KOPT-K1 (cell line): ENCODE data around the gene CPEB3.

ENCODE experiments used
- H3K27ac ChIP-seq: fragments of 200-600 bp; sonication (generic); 2 replicates; pipeline ENCODE4 v1.5.1; 2016; ENCODE audit warnings: antibody characterized with exemption, mild to moderate bottlenecking, low read depth, low read length; ENCODE audit not compliant: poor library complexity, severe bottlenecking
- H3K36me3 ChIP-seq: fragments of 200-600 bp; sonication (generic); 2 replicates; pipeline ENCODE4 v1.5.1; 2017; ENCODE audit warnings: antibody characterized with exemption, mild to moderate bottlenecking, low read length, moderate library complexity; ENCODE audit not compliant: insufficient read depth
- H3K9me3 ChIP-seq: fragments of 200-600 bp; sonication (generic); 2 replicates; pipeline ENCODE4 v1.5.1; 2017; ENCODE audit warnings: antibody characterized with exemption, low read length, mild to moderate bottlenecking; ENCODE audit not compliant: insufficient read depth, poor library complexity, severe bottlenecking

The CPEB3 gene

DNA sequence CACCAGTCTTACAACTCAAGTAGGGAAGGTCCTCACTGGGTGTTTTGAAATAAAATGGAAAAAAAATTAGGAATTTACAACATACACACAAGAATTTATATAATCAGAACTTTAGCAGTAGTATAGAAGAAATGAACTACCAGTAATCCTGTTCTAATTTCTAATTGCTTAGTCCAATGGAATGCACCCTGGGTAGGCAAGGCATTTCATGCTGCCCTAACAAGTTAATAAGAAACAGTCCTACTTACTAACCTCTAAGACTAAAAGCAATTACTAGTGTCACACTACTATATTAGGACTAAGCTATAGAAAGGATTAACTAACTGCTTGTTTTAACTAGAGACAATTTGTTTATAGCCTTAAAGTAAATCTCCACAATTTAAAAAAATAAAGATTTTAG lies 209.2 kb downstream of the CPEB3 start:
- no peaks in the 10 kb centered on the region for H3K36me3 ChIP-seq
- no peak overlapping the region for H3K27ac ChIP-seq
- H3K9me3 ChIP-seq: no peaks in the 10 kb centered on the region

- Histone ChIP-seq H3K27ac (no peak overlapping the region), H3K9me3 (no peaks in the 10 kb centered on the region), H3K36me3 (no peaks in the 10 kb centered on the region)
Observed at GRCh38 chr10:92080244-92080643, 210.6 kb downstream of the CPEB3 start.

DNA sequence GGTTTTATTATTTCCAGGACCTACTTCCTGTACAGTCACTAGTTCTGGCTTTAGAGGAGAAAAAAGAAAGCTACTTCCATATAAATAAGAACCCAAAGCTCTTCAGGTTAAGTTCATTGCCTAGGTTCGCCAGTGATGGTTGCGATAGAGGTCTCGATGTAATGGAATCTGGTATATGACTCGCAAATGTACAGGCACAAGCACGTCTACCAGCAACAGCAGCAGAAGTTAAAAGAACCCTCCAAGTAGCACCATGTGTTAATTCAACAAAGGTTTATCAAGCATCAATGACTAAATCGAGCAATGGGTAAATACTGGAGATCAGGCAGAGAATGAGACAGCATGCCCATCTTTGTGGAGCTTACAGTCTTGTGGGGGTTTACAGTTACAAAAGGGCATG lies 211.9 kb downstream of the CPEB3 start:
- Histone ChIP-seq H3K36me3 (no peaks in the 10 kb centered on the region), H3K9me3 (no peaks in the 10 kb centered on the region), H3K27ac (no peak overlapping the region)

GRCh38 chr10:92076722-92077121 lies 214.2 kb downstream of the CPEB3 start:
- H3K27ac ChIP-seq: no peak overlapping the region
- no peaks in the 10 kb centered on the region for H3K9me3 ChIP-seq
- no peaks in the 10 kb centered on the region for H3K36me3 ChIP-seq

GRCh38 chr10:92075829-92076228 lies 215.0 kb downstream of the CPEB3 start:
- H3K36me3 ChIP-seq: no peaks in the 10 kb centered on the region
- H3K9me3 ChIP-seq: no peaks in the 10 kb centered on the region
- no peak overlapping the region for H3K27ac ChIP-seq

DNA sequence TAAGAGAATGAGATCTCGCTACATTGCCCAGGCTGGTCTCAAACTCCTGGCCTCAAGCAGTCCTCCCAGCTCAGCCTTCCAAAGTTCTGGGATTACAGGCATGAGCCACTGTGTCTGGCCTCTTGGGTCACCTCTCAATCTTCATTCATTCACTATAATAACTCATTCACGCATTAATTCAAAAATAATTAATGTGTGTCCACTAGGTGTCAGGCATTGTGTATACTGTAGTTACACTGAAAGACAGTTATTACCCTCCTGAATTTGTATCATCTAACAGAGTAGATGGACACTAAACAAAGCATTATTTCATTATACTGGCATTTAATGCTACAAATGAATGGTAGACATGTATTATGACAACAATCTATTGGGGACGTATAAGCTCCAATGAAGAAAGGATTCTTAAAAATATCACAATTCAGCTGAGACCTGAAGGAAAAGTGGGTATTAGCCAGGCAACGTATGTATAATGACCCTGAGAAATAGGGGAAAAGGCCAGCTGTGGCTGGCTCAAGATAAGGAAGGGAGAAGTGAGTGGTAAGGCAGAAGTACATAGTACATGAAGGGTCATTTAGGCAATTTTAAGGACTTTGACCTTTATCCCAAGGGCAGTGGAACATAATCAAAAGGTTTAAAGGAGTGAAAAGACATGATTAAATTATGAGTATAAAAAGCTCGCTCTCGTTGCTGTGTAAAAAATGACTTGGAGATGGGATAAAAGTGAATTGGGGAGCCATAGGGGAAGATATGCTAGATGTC lies 216.6 kb downstream of the CPEB3 start:
- no peaks in the 10 kb centered on the region for H3K9me3 ChIP-seq
- H3K36me3 ChIP-seq: no peaks in the 10 kb centered on the region
- H3K27ac ChIP-seq: no peak overlapping the region

GRCh38 chr10:92068900-92069299 lies 222.0 kb downstream of the CPEB3 start:
- Histone ChIP-seq H3K9me3 (no peaks in the 10 kb centered on the region), H3K36me3 (no peaks in the 10 kb centered on the region), H3K27ac (no peak overlapping the region)

DNA sequence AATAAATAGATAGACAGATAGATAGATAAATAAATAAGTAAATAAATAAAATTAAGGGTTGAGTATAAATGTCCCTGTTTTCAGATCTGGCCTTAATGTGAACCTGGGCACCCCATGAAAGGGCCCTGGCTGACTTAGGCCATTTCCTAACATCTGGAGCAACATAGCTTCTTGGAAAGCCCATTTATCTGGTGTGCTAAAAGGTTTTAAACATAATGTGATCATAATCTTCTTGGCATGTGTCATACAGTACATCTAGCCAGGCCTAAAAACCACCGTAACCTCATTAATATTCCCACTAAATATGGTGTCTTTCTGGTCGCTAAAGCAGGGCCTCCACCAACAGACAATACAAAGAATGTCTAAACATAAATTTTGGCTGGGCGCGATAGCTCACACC lies 224.5 kb downstream of the CPEB3 start:
- H3K27ac ChIP-seq: no peak overlapping the region
- H3K36me3 ChIP-seq: no peaks in the 10 kb centered on the region
- no peaks in the 10 kb centered on the region for H3K9me3 ChIP-seq

DNA sequence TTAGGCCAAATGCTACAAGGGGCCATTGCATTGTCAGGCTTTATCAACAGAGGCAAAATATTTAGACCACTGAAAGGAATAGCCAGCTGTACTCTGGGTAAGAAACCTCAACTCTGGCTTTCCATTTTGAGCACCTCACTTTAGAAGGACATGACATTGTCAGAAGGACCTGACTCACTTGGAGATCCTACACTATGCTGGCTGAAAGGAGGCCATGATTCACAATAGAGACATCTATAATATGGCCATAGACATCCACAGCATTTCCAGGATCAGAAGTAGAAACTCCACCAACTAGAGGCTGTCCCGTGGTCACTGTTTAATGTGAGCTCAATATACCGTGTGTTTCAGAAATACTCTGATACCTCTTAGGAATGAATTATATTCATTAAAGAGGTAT lies 226.4 kb downstream of the CPEB3 start:
- no peaks in the 10 kb centered on the region for H3K9me3 ChIP-seq
- H3K36me3 ChIP-seq: no peaks in the 10 kb centered on the region
- no peak overlapping the region for H3K27ac ChIP-seq

DNA sequence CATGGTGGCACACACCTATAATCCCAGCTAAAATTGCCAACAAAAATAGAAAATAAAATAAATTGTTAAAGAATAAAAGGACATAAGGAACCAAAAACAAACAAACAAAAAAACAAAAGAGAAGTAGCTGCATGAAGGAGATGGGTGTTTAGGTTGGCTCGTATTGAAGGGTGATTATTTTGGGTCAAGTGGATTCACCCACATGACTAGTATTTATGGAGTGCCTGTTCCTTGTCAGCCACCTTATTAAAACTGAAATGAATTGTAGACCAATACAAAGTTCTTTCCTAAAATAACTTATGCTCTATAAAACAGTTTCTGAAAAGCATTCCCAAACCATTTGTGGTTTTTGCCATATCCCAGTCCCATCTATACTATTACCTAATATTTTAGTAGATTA lies 228.6 kb downstream of the CPEB3 start:
- Histone ChIP-seq H3K9me3 (no peaks in the 10 kb centered on the region), H3K36me3 (no peaks in the 10 kb centered on the region), H3K27ac (no peak overlapping the region)

- no peak overlapping the region for H3K27ac ChIP-seq
- H3K36me3 ChIP-seq: no peaks in the 10 kb centered on the region
- H3K9me3 ChIP-seq: no peaks in the 10 kb centered on the region
Observed at GRCh38 chr10:92054807-92055206, 236.1 kb downstream of the CPEB3 start.

GRCh38 chr10:92052741-92053140 lies 238.1 kb downstream of the CPEB3 start:
- H3K27ac ChIP-seq: no peak overlapping the region
- no peaks in the 10 kb centered on the region for H3K9me3 ChIP-seq
- no peaks in the 10 kb centered on the region for H3K36me3 ChIP-seq

GRCh38 chr10:92052088-92052487 lies 238.8 kb downstream of the CPEB3 start:
- Histone ChIP-seq H3K27ac (no peak overlapping the region), H3K9me3 (no peaks in the 10 kb centered on the region), H3K36me3 (no peaks in the 10 kb centered on the region)

DNA sequence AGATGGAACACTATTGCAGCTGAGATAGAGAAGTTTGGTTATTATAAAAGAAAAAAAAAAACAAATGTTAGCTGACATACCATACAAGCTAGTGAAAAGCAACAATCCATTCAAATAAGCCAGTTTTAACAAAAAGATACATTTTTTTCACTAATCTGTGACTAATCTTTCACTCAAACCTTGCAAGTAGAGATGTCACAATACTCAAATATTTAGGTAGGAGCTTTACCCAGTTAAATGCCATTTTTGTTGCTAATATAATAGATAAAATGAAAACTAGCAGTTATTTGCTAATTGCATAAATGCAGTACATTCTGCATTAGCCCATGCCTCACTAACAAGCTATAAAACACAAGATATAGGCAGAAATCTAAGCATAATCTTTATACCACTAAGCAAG lies 243.7 kb downstream of the CPEB3 start:
- H3K9me3 ChIP-seq: no peaks in the 10 kb centered on the region

GRCh38 chr10:92045641-92046106 lies 245.2 kb downstream of the CPEB3 start:
- Histone ChIP-seq H3K27ac (no peak overlapping the region), H3K36me3 (no peaks in the 10 kb centered on the region), H3K9me3 (no peaks in the 10 kb centered on the region)

More for the DNA sequence above, 243.7 kb downstream of the CPEB3 start:
- Histone ChIP-seq H3K36me3 (no peaks in the 10 kb centered on the region), H3K27ac (no peak overlapping the region)

GRCh38 chr10:92042541-92042940 lies 248.3 kb downstream of the CPEB3 start:
- H3K9me3 ChIP-seq: no peaks in the 10 kb centered on the region
- H3K27ac ChIP-seq: no peak overlapping the region
- H3K36me3 ChIP-seq: peaks cover 1% of the 10 kb centered on the region; the same call in 1 of the 2 replicates
